Measurements from ENCODE around the gene BLTP3B.

Gene BLTP3B

DNA sequence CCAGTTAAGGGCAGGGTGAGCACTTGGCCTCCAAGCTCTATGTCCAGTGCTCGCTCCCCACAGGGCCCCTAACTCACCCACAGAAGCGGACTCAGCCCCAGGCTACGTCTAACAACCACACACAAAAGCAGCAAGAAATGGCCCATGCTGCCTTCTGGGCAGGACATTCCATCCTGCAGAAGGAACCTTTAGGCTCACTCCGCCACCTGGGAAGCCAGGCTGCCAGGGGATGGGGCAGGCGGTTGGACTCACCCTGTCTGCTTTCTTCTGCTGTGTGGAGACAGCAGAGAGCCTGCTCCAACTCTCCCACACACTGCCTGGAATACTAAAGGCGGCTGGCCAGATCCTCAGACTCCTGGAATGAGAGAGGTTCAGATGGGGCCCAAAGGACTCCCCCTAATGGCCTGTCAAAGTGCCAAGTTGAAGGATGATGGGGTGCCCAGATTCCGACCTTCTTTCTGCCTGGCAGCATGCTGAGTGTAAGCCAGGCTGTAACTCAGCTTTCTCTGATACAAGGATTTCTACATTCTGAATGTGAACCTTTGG is 27.7 kb upstream of the BLTP3B start:
- Histone ChIP-seq H3F3A (ENCODE audit: control insufficient read depth, insufficient read depth) (no peaks in the 10 kb centered on the region), H3K4me1 (ENCODE audit: control insufficient read depth, low read length) (no peaks in the 10 kb centered on the region), H3K79me2 (ENCODE audit: control insufficient read depth, low read length) (no peaks in the 10 kb centered on the region), H3K4me3 (ENCODE audit: low read length) (no peak overlapping the region), H4K20me1 (ENCODE audit: control insufficient read depth, insufficient read depth, low read depth, low read length) (no peaks in the 10 kb centered on the region), H3K27ac (ENCODE audit: low read depth, low read length) (no peak overlapping the region), H3K36me3 (ENCODE audit: control insufficient read depth, low read length) (peaks cover 10% of the 10 kb centered on the region), H3K27me3 (ENCODE audit: control insufficient read depth, low read length) (no peaks in the 10 kb centered on the region), H3K4me2 (ENCODE audit: low read length) (no peak overlapping the region), H3K9me3 (ENCODE audit: control insufficient read depth, insufficient read depth, low read length) (no peaks in the 10 kb centered on the region), H3K9me2 (replicated peaks; ENCODE audit: control insufficient read depth, low read length) (no peaks in the 10 kb centered on the region)
- TF ChIP-seq, protein P1, sequence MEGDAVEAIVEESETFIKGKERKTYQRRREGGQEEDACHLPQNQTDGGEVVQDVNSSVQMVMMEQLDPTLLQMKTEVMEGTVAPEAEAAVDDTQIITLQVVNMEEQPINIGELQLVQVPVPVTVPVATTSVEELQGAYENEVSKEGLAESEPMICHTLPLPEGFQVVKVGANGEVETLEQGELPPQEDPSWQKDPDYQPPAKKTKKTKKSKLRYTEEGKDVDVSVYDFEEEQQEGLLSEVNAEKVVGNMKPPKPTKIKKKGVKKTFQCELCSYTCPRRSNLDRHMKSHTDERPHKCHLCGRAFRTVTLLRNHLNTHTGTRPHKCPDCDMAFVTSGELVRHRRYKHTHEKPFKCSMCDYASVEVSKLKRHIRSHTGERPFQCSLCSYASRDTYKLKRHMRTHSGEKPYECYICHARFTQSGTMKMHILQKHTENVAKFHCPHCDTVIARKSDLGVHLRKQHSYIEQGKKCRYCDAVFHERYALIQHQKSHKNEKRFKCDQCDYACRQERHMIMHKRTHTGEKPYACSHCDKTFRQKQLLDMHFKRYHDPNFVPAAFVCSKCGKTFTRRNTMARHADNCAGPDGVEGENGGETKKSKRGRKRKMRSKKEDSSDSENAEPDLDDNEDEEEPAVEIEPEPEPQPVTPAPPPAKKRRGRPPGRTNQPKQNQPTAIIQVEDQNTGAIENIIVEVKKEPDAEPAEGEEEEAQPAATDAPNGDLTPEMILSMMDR (IDR thresholded peaks at IDR 0.05; ENCODE audit: low read depth, low read length, poor library complexity, severe bottlenecking): no peak
- TF ChIP-seq EZH2phosphoT487 (IDR thresholded peaks at IDR 0.05; ENCODE audit: borderline replicate concordance, low read length): no peak

DNA sequence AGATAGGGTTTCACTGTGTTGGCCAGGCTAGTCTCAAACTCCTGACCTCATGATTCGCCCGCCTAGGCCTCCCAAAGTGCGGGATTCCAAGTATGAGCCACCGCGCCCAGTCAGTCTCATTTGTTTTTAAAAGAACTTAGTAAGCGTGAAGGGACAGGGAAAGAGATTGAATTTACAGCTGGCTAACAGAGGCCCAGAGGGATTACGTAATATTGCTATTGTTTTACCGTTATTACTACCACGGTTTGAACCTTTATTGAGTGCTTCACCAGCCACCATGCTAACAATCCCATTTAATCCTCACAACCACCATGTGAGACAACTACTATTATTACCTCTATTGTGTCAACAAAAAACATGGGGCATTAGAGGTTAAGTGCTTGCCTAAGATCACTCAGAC is 26.7 kb upstream of the BLTP3B start:
- no peaks in the 10 kb centered on the region for H4K20me1 ChIP-seq (ENCODE audit: control insufficient read depth, insufficient read depth, low read depth, low read length)
- H3K36me3 ChIP-seq (ENCODE audit: control insufficient read depth, low read length): peaks cover 9% of the 10 kb centered on the region
- H3K27me3 ChIP-seq (ENCODE audit: control insufficient read depth, low read length): no peaks in the 10 kb centered on the region
- no peak overlapping the region for H3K27ac ChIP-seq (ENCODE audit: low read depth, low read length)
- TF ChIP-seq, protein P1 (IDR thresholded peaks at IDR 0.05; ENCODE audit: low read depth, low read length, poor library complexity, severe bottlenecking): no peak
- no peak for TF ChIP-seq EZH2phosphoT487 (IDR thresholded peaks at IDR 0.05; ENCODE audit: borderline replicate concordance, low read length)
- H3K4me1 ChIP-seq (ENCODE audit: control insufficient read depth, low read length): no peaks in the 10 kb centered on the region
- H3K4me3 ChIP-seq (ENCODE audit: low read length): no peak overlapping the region
- H3K79me2 ChIP-seq (ENCODE audit: control insufficient read depth, low read length): no peaks in the 10 kb centered on the region
- H3K9me3 ChIP-seq (ENCODE audit: control insufficient read depth, insufficient read depth, low read length): no peaks in the 10 kb centered on the region
- no peak overlapping the region for H3K4me2 ChIP-seq (ENCODE audit: low read length)
- H3F3A ChIP-seq (ENCODE audit: control insufficient read depth, insufficient read depth): no peaks in the 10 kb centered on the region
- H3K9me2 ChIP-seq (replicated peaks; ENCODE audit: control insufficient read depth, low read length): no peaks in the 10 kb centered on the region

GRCh38 chr12:100168562-100168961 is 25.9 kb upstream of the BLTP3B start:
- Histone ChIP-seq H4K20me1 (ENCODE audit: control insufficient read depth, insufficient read depth, low read depth, low read length) (no peaks in the 10 kb centered on the region), H3K4me2 (ENCODE audit: low read length) (no peak overlapping the region), H3K36me3 (ENCODE audit: control insufficient read depth, low read length) (peaks cover 7% of the 10 kb centered on the region; the same call in 1 of the 2 replicates), H3K4me1 (ENCODE audit: control insufficient read depth, low read length) (no peaks in the 10 kb centered on the region), H3K27me3 (ENCODE audit: control insufficient read depth, low read length) (no peaks in the 10 kb centered on the region), H3K9me3 (ENCODE audit: control insufficient read depth, insufficient read depth, low read length) (no peaks in the 10 kb centered on the region), H3K4me3 (ENCODE audit: low read length) (no peak overlapping the region), H3K79me2 (ENCODE audit: control insufficient read depth, low read length) (no peaks in the 10 kb centered on the region), H3K9me2 (replicated peaks; ENCODE audit: control insufficient read depth, low read length) (no peaks in the 10 kb centered on the region), H3F3A (ENCODE audit: control insufficient read depth, insufficient read depth) (no peaks in the 10 kb centered on the region), H3K27ac (ENCODE audit: low read depth, low read length) (no peak overlapping the region)
- TF ChIP-seq EZH2phosphoT487 (IDR thresholded peaks at IDR 0.05; ENCODE audit: borderline replicate concordance, low read length): no peak
- TF ChIP-seq, protein P1 (IDR thresholded peaks at IDR 0.05; ENCODE audit: low read depth, low read length, poor library complexity, severe bottlenecking): no peak
